ENCODE results near the gene SPHK2.

SPHK2 gene

DNA sequence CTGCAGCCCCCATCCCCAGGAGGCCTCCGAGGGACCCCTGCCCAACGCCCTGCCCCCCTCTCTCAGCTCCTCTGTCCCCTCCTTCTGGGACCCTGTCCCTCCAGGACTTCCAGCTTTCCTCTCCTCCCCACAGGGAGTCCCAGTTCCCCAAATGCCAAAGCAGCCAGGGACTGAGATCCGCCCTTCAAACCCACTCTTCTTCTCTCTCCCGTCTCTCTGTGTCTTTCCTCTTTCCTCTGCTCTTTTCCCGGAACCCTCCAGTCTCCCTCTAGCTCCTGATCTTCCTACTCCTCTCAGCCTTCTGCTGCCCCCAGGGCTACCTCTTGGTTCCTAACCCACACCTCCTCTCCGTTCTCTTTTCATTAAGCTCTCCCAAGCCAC lies 26.3 kb downstream of the SPHK2 start (continued):
- no peak; the same call in 1 of the 2 replicates for TF ChIP-seq ZBTB21 (tag by site-specific recombination; IDR thresholded peaks at IDR 0.05)
- no peak for TF ChIP-seq REPIN1 (tag by site-specific recombination; IDR thresholded peaks at IDR 0.05; ENCODE audit: low read depth)
- no peak for TF ChIP-seq ZNF610 (tag by site-specific recombination; IDR thresholded peaks at IDR 0.05; ENCODE audit: borderline replicate concordance)
- TF ChIP-seq ZNF837 (tag by site-specific recombination; IDR thresholded peaks at IDR 0.05) = no peak
- no peak for TF ChIP-seq ZNF221 (tag by site-specific recombination; IDR thresholded peaks at IDR 0.05; ENCODE audit: borderline replicate concordance)
- TF ChIP-seq ZNF223 (tag by site-specific recombination; IDR thresholded peaks at IDR 0.05) = no peak
- TF ChIP-seq, protein P1, sequence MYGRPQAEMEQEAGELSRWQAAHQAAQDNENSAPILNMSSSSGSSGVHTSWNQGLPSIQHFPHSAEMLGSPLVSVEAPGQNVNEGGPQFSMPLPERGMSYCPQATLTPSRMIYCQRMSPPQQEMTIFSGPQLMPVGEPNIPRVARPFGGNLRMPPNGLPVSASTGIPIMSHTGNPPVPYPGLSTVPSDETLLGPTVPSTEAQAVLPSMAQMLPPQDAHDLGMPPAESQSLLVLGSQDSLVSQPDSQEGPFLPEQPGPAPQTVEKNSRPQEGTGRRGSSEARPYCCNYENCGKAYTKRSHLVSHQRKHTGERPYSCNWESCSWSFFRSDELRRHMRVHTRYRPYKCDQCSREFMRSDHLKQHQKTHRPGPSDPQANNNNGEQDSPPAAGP (tag by site-specific recombination; IDR thresholded peaks at IDR 0.05) = no peak
- no peak for TF ChIP-seq ZNF701 (tag by site-specific recombination; IDR thresholded peaks at IDR 0.05)
- no peak for TF ChIP-seq ZNF664 (tag by site-specific recombination; IDR thresholded peaks at IDR 0.05)
- TF ChIP-seq, protein P2, sequence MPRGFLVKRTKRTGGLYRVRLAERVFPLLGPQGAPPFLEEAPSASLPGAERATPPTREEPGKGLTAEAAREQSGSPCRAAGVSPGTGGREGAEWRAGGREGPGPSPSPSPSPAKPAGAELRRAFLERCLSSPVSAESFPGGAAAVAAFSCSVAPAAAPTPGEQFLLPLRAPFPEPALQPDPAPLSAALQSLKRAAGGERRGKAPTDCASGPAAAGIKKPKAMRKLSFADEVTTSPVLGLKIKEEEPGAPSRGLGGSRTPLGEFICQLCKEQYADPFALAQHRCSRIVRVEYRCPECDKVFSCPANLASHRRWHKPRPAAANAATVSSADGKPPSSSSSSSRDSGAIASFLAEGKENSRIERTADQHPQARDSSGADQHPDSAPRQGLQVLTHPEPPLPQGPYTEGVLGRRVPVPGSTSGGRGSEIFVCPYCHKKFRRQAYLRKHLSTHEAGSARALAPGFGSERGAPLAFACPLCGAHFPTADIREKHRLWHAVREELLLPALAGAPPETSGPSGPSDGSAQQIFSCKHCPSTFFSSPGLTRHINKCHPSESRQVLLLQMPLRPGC (tag by site-specific recombination; IDR thresholded peaks at IDR 0.05) = no peak
- TF ChIP-seq, protein P3, sequence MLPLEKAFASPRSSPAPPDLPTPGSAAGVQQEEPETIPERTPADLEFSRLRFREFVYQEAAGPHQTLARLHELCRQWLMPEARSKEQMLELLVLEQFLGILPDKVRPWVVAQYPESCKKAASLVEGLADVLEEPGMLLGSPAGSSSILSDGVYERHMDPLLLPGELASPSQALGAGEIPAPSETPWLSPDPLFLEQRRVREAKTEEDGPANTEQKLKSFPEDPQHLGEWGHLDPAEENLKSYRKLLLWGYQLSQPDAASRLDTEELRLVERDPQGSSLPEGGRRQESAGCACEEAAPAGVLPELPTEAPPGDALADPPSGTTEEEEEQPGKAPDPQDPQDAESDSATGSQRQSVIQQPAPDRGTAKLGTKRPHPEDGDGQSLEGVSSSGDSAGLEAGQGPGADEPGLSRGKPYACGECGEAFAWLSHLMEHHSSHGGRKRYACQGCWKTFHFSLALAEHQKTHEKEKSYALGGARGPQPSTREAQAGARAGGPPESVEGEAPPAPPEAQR (tag by site-specific recombination; IDR thresholded peaks at IDR 0.05) = no peak; the same call in 1 of the 2 replicates
- no peak for TF ChIP-seq KLF8 (tag by site-specific recombination; IDR thresholded peaks at IDR 0.05)
- TF ChIP-seq, protein P4, sequence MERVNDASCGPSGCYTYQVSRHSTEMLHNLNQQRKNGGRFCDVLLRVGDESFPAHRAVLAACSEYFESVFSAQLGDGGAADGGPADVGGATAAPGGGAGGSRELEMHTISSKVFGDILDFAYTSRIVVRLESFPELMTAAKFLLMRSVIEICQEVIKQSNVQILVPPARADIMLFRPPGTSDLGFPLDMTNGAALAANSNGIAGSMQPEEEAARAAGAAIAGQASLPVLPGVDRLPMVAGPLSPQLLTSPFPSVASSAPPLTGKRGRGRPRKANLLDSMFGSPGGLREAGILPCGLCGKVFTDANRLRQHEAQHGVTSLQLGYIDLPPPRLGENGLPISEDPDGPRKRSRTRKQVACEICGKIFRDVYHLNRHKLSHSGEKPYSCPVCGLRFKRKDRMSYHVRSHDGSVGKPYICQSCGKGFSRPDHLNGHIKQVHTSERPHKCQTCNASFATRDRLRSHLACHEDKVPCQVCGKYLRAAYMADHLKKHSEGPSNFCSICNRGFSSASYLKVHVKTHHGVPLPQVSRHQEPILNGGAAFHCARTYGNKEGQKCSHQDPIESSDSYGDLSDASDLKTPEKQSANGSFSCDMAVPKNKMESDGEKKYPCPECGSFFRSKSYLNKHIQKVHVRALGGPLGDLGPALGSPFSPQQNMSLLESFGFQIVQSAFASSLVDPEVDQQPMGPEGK (tag by site-specific recombination; IDR thresholded peaks at IDR 0.05) = no peak
- no peak for TF ChIP-seq ZNF140 (tag by site-specific recombination; IDR thresholded peaks at IDR 0.05)
- 0 out of 2 replicates have a peak, but pooled peaks have one; percentile 9 for TF ChIP-seq ZNF394 (tag by site-specific recombination; IDR thresholded peaks at IDR 0.05; ENCODE audit: borderline replicate concordance)
- no peak for TF ChIP-seq ZFHX2 (tag by site-specific recombination; conservative IDR thresholded peaks at IDR 0.05)
- TF ChIP-seq ZBTB48 (tag by site-specific recombination; IDR thresholded peaks at IDR 0.05) = no peak; the same call in 1 of the 2 replicates
- no peak for TF ChIP-seq ZNF670 (tag by site-specific recombination; IDR thresholded peaks at IDR 0.05; ENCODE audit: low read depth)
- TF ChIP-seq ZEB2 (tag by site-specific recombination; IDR thresholded peaks at IDR 0.05) = no peak
- no peak for TF ChIP-seq ZNF132 (tag by site-specific recombination; IDR thresholded peaks at IDR 0.05; ENCODE audit: borderline replicate concordance)
- TF ChIP-seq, protein P5, sequence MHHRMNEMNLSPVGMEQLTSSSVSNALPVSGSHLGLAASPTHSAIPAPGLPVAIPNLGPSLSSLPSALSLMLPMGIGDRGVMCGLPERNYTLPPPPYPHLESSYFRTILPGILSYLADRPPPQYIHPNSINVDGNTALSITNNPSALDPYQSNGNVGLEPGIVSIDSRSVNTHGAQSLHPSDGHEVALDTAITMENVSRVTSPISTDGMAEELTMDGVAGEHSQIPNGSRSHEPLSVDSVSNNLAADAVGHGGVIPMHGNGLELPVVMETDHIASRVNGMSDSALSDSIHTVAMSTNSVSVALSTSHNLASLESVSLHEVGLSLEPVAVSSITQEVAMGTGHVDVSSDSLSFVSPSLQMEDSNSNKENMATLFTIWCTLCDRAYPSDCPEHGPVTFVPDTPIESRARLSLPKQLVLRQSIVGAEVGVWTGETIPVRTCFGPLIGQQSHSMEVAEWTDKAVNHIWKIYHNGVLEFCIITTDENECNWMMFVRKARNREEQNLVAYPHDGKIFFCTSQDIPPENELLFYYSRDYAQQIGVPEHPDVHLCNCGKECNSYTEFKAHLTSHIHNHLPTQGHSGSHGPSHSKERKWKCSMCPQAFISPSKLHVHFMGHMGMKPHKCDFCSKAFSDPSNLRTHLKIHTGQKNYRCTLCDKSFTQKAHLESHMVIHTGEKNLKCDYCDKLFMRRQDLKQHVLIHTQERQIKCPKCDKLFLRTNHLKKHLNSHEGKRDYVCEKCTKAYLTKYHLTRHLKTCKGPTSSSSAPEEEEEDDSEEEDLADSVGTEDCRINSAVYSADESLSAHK (tag by site-specific recombination; IDR thresholded peaks at IDR 0.05) = 0 out of 2 replicates have a peak, but pooled peaks have one; percentile 18
- no peak for TF ChIP-seq ZNF544 (tag by site-specific recombination; IDR thresholded peaks at IDR 0.05)
- TF ChIP-seq ZNF707 (tag by site-specific recombination; IDR thresholded peaks at IDR 0.05) = no peak
- TF ChIP-seq ZNF248 (tag by site-specific recombination; IDR thresholded peaks at IDR 0.05) = no peak
- TF ChIP-seq, protein P6, sequence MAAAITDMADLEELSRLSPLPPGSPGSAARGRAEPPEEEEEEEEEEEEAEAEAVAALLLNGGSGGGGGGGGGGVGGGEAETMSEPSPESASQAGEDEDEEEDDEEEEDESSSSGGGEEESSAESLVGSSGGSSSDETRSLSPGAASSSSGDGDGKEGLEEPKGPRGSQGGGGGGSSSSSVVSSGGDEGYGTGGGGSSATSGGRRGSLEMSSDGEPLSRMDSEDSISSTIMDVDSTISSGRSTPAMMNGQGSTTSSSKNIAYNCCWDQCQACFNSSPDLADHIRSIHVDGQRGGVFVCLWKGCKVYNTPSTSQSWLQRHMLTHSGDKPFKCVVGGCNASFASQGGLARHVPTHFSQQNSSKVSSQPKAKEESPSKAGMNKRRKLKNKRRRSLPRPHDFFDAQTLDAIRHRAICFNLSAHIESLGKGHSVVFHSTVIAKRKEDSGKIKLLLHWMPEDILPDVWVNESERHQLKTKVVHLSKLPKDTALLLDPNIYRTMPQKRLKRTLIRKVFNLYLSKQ (tag by site-specific recombination; IDR thresholded peaks at IDR 0.05; ENCODE audit: borderline replicate concordance) = no peak
- TF ChIP-seq ZFP69B (tag by site-specific recombination; IDR thresholded peaks at IDR 0.05) = 0 out of 2 replicates have a peak, but pooled peaks have one; percentile 32
- TF ChIP-seq ZNF473 (tag by site-specific recombination; IDR thresholded peaks at IDR 0.05) = no peak
- no peak for TF ChIP-seq ZNF112 (tag by site-specific recombination; IDR thresholded peaks at IDR 0.05)
- no peak for TF ChIP-seq ZNF341 (tag by site-specific recombination; IDR thresholded peaks at IDR 0.05; ENCODE audit: low read depth)
- TF ChIP-seq ZNF600 (tag by site-specific recombination; IDR thresholded peaks at IDR 0.05) = no peak; the same call in 1 of the 2 replicates
- TF ChIP-seq, protein P7, sequence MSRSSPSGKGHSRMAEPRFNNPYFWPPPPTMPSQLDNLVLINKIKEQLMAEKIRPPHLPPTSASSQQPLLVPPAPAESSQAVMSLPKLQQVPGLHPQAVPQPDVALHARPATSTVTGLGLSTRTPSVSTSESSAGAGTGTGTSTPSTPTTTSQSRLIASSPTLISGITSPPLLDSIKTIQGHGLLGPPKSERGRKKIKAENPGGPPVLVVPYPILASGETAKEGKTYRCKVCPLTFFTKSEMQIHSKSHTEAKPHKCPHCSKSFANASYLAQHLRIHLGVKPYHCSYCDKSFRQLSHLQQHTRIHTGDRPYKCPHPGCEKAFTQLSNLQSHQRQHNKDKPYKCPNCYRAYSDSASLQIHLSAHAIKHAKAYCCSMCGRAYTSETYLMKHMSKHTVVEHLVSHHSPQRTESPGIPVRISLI (tag by site-specific recombination; IDR thresholded peaks at IDR 0.05) = no peak

Measured in HEK293 (cell line).